ENCODE measurements around the gene DUS3L. TPM values are rescaled to one million over a fixed set of nuclear protein-coding genes. Genes with fewer than 3 reads are reported as not detected.

The DUS3L gene
- total and polyA plus RNA-seq, 2 of the 8 experiments (the other 6 are each of a cell fraction or from before 2014, with no cell fraction given), result 37.6 to 39.1 TPM

DNA sequence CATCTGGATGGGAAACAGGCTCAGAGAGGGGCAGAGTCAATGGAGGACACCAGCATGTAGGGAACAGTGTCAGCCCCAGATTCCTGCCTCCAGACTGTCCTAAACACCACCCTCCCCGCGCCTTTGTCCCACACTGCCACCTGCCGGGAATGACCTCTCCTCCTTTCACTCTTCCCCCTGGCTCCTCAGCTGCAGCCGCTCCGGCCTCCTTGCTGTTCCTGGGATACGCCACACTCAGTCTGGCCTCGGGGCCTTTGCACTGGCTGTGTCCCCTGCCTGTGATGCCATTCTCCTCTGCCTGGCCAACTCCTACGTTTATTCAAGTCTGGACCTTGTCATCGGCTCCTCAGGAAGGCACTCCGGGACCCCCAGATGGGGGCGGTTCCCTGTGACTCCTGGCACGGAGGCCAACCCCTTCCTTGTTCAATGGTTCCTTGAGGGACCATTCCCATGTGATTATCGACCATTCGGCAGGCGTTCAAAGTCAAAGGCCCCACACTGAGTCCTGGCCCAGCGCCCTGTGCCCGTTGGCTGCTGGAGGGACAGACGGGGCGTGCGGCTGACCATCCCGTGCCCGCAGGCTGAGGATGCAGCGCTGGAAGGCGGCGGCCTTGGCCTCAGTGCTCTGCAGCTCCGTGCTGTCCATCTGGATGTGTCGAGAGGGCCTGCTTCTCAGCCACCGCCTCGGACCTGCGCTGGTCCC, 32.8 kb upstream of the DUS3L start (continued):
- TF ChIP-seq NANOG (IDR thresholded peaks at IDR 0.05; ENCODE audit: insufficient read depth, low read depth, low read length, poor library complexity, severe bottlenecking) (no peak), TBP (IDR thresholded peaks at IDR 0.05; ENCODE audit: low read depth, low read length) (no peak), CHD7 (IDR thresholded peaks at IDR 0.05; ENCODE audit: insufficient replicate concordance, low read length) (no peak), CREB1 (IDR thresholded peaks at IDR 0.05) (no peak), SAP30 (IDR thresholded peaks at IDR 0.05; ENCODE audit: insufficient read depth, insufficient replicate concordance, low read length) (no peak), JUND (IDR thresholded peaks at IDR 0.05; ENCODE audit: low read length) (no peak), HDAC2 (IDR thresholded peaks at IDR 0.05; ENCODE audit: borderline replicate concordance in 1 of 2, low read depth in 2 of 2, low read length in 2 of 2) (no peak), RAD21 (IDR thresholded peaks at IDR 0.05 in 1 of 2, conservative IDR thresholded peaks at IDR 0.05 in 1 of 2; ENCODE audit: low read depth in 2 of 2, low read length in 2 of 2) (peak; percentile 23 to 45; a peak in 2 of 4 replicates), JUN (IDR thresholded peaks at IDR 0.05; ENCODE audit: low read depth, low read length) (no peak), POU5F1 (IDR thresholded peaks at IDR 0.05; ENCODE audit: low read depth, low read length) (no peak)
